ENCODE measurements around the gene KCNJ16.
A peak's percentile ranks its signal among the peaks of the same experiment; 100 is the strongest.

Gene KCNJ16

DNA sequence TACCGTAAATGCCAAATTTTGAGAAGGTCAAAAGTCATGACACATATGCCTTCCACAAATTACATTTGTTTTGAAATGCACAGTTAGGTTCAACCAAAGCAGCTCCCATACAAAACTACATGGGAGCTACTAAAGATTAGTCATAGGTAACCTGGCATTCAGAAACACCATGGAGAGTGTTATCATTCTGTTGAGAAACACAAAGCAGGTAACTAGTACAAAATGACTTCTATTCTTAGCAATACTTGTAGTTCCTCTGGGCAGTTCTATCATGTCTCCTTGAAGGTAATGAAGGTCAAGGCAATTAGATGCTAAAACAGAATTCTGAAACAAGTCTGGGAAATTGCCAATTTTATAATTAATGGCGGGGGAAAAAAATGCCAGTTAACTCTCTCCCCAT, 39.4 kb downstream of the KCNJ16 start:
- H2AFZ ChIP-seq (ENCODE audit: low read depth, low read length): no peak overlapping the region
- peaks cover 5% of the 10 kb centered on the region for H3K4me1 ChIP-seq (ENCODE audit: low read length)
- no peak overlapping the region for H3K4me3 ChIP-seq (ENCODE audit: low read length)
- H3K9ac ChIP-seq (ENCODE audit: low read length): no peak overlapping the region
- no peaks in the 10 kb centered on the region for H3K79me2 ChIP-seq (ENCODE audit: low read length)
- no peaks in the 10 kb centered on the region for H4K20me1 ChIP-seq (ENCODE audit: insufficient read depth, low read length)
- no peaks in the 10 kb centered on the region for H3K9me3 ChIP-seq (ENCODE audit: insufficient read depth, low read length)
- no peak overlapping the region for H3K4me2 ChIP-seq (ENCODE audit: low read length)
- H3K27me3 ChIP-seq (ENCODE audit: low read depth, low read length): no peaks in the 10 kb centered on the region
- no peak overlapping the region for H3K27ac ChIP-seq (ENCODE audit: low read length)
- peaks cover 3% of the 10 kb centered on the region for H3K36me3 ChIP-seq (replicated peaks; ENCODE audit: low read depth, low read length)
- TF ChIP-seq CTCF (IDR thresholded peaks at IDR 0.05; ENCODE audit: low read depth, low read length): no peak
- TF ChIP-seq EZH2phosphoT487 (IDR thresholded peaks at IDR 0.05; ENCODE audit: low read depth): no peak

DNA sequence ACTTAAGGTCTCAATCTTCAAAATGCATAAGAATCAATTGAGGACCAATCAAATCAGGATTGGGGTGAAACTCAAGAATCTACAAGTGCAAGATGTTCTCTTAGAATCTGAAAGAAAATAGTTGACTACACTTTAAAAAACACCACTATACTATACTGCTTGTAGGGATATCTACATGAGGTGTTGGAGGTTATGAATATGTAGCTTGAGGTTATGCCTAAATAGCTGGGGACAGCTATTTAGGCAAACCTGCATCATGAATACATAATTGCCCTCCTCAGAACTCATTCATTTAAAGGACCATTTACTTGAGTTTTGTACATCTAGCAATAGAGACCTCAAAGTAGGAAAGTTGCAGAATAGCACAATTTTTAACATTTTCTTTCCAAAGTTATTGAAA, 40.1 kb downstream of the KCNJ16 start:
- Histone ChIP-seq H4K20me1 (ENCODE audit: insufficient read depth, low read length) (no peaks in the 10 kb centered on the region), H3K4me2 (ENCODE audit: low read length) (no peak overlapping the region), H3K4me3 (ENCODE audit: low read length) (no peak overlapping the region), H3K27ac (ENCODE audit: low read length) (no peak overlapping the region), H3K36me3 (replicated peaks; ENCODE audit: low read depth, low read length) (peaks cover 3% of the 10 kb centered on the region), H3K9ac (ENCODE audit: low read length) (no peak overlapping the region), H3K9me3 (ENCODE audit: insufficient read depth, low read length) (no peaks in the 10 kb centered on the region), H3K27me3 (ENCODE audit: low read depth, low read length) (no peaks in the 10 kb centered on the region), H2AFZ (ENCODE audit: low read depth, low read length) (no peak overlapping the region), H3K4me1 (ENCODE audit: low read length) (peaks cover 8% of the 10 kb centered on the region), H3K79me2 (ENCODE audit: low read length) (no peaks in the 10 kb centered on the region)
- no peak for TF ChIP-seq CTCF (IDR thresholded peaks at IDR 0.05; ENCODE audit: low read depth, low read length)
- no peak for TF ChIP-seq EZH2phosphoT487 (IDR thresholded peaks at IDR 0.05; ENCODE audit: low read depth)

GRCh38 chr17:70116919-70117318, 41.9 kb downstream of the KCNJ16 start:
- Histone ChIP-seq H3K4me2 (ENCODE audit: low read length) (no peak overlapping the region), H3K27ac (ENCODE audit: low read length) (no peak overlapping the region), H3K9me3 (ENCODE audit: insufficient read depth, low read length) (no peaks in the 10 kb centered on the region), H2AFZ (ENCODE audit: low read depth, low read length) (no peak overlapping the region), H3K79me2 (ENCODE audit: low read length) (no peaks in the 10 kb centered on the region), H3K4me3 (ENCODE audit: low read length) (no peak overlapping the region), H3K9ac (ENCODE audit: low read length) (no peak overlapping the region), H4K20me1 (ENCODE audit: insufficient read depth, low read length) (no peaks in the 10 kb centered on the region), H3K27me3 (ENCODE audit: low read depth, low read length) (no peaks in the 10 kb centered on the region), H3K4me1 (ENCODE audit: low read length) (peaks cover 23% of the 10 kb centered on the region), H3K36me3 (replicated peaks; ENCODE audit: low read depth, low read length) (no peaks in the 10 kb centered on the region)
- TF ChIP-seq CTCF (IDR thresholded peaks at IDR 0.05; ENCODE audit: low read depth, low read length): no peak
- TF ChIP-seq EZH2phosphoT487 (IDR thresholded peaks at IDR 0.05; ENCODE audit: low read depth): no peak

DNA sequence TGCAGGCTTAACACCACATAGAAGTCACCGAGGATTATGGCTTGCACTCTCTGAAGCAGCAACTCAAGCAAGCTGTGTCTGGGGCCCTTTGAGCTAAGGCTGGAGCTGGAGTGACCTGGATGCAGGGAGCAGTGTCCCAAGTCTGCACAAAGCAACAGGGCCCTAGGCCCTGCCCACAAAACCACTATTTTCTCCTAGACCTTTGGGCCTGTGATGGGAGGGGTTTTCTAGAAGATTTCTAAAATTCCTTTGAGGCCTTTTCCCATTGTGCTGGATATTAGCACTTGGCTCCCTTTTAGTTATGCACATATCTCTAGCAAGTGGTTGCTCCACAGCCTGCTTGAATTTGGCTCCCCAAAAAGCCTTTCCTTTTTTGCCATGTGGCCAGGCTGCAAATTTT, 44.5 kb downstream of the KCNJ16 start:
- H3K9me3 ChIP-seq (ENCODE audit: insufficient read depth, low read length): 0 out of 2 replicates have a peak, but pooled peaks cover 4% of the 10 kb centered on the region
- no peaks in the 10 kb centered on the region for H3K79me2 ChIP-seq (ENCODE audit: low read length)
- H3K4me3 ChIP-seq (ENCODE audit: low read length): no peak overlapping the region
- no peak for TF ChIP-seq EZH2phosphoT487 (IDR thresholded peaks at IDR 0.05; ENCODE audit: low read depth)
- no peak for TF ChIP-seq CTCF (IDR thresholded peaks at IDR 0.05; ENCODE audit: low read depth, low read length)
- H3K27me3 ChIP-seq (ENCODE audit: low read depth, low read length): no peaks in the 10 kb centered on the region
- peaks cover 47% of the 10 kb centered on the region for H3K4me1 ChIP-seq (ENCODE audit: low read length)
- peaks cover 4% of the 10 kb centered on the region for H3K36me3 ChIP-seq (replicated peaks; ENCODE audit: low read depth, low read length)
- no peak overlapping the region for H2AFZ ChIP-seq (ENCODE audit: low read depth, low read length)
- H3K4me2 ChIP-seq (ENCODE audit: low read length): peak overlapping the region; percentile 53
- H4K20me1 ChIP-seq (ENCODE audit: insufficient read depth, low read length): no peaks in the 10 kb centered on the region
- peak overlapping the region; percentile 46; the same call in 1 of the 2 replicates for H3K27ac ChIP-seq (ENCODE audit: low read length)
- no peak overlapping the region; the same call in 1 of the 2 replicates for H3K9ac ChIP-seq (ENCODE audit: low read length)

Measured in OCI-LY3 (cell line).